BLaER1 treated with 17β-estradiol and CSF1 and Interleukin-3, amounts not matched to agents 10 nM and 100 nM (cell line): ENCODE data around the gene POLE3.
"Not testable (repeated sequence)": the region's sequence is repeated elsewhere in the genome, so short reads cannot be mapped to it uniquely, and the experiment has no call there.

Experiments used
- H3K27ac ChIP-seq, 11 experiments: shearing (Covaris generic); formaldehyde crosslinking; 2 replicates each; pipeline ENCODE4 v1.8.1; 2022
- H3K27me3 ChIP-seq, 11 experiments: shearing (Covaris generic); formaldehyde crosslinking; 2 replicates each; pipeline ENCODE4 v1.8.1; 2022
- H3K36me3 ChIP-seq, 11 experiments: shearing (Covaris generic); formaldehyde crosslinking; 2 replicates each; pipeline ENCODE4 v1.8.1; 2022
- H3K4me1 ChIP-seq, 10 experiments: shearing (Covaris generic); formaldehyde crosslinking; 2 replicates each; pipeline ENCODE4 v1.8.1; 2022
- H3K4me2 ChIP-seq, 11 experiments: shearing (Covaris generic); formaldehyde crosslinking; 2 replicates each; pipeline ENCODE4 v1.8.1; 2022
- H3K4me3 ChIP-seq, 10 experiments: shearing (Covaris generic); formaldehyde crosslinking; 2 replicates each; pipeline ENCODE4 v1.8.1; 2022
- H3K9ac ChIP-seq, 11 experiments: shearing (Covaris generic); formaldehyde crosslinking; 2 replicates each; pipeline ENCODE4 v1.8.1; 2022
- H3K9me3 ChIP-seq, 11 experiments: shearing (Covaris generic); formaldehyde crosslinking; replicated peaks in 1 of 11; 2 replicates each; pipeline ENCODE4 v1.8.1; 2022
- H4K20me1 ChIP-seq, 11 experiments: shearing (Covaris generic); formaldehyde crosslinking; 2 replicates each; pipeline ENCODE4 v1.8.1; 2022
- Cebpa-rat ChIP-seq, 11 experiments: shearing (Covaris generic); IDR thresholded peaks; 2 replicates each; pipeline ENCODE4 v1.8.1; 2022

Gene POLE3

GRCh38 chr9:113386571-113387393, 23.7 kb downstream of the POLE3 start:
- no peak for TF ChIP-seq Cebpa-rat (IDR thresholded peaks at IDR 0.05)
- Histone ChIP-seq H3K9me3 (no peaks in the 10 kb centered on the region), H4K20me1 (no peaks in the 10 kb centered on the region; a peak in 1 of 22 replicates), H3K27ac (peak overlapping the region in 4 of 11 experiments; percentile 26 to 74 (median 49); a peak in 7 of 22 replicates), H3K9ac (peak overlapping the region in 1 of 11 experiments; percentile 41; a peak in 2 of 22 replicates), H3K4me1 (peaks cover 11 to 55% (median 22%) of the 10 kb centered on the region in 10 experiments; a peak in 18 of 20 replicates), H3K4me3 (0 out of 20 replicates have a peak overlapping the region, but pooled peaks of 1 of the 10 experiments have one; percentile 10), H3K4me2 (peak overlapping the region in 6 of 11 experiments; percentile 29 to 74 (median 59); a peak in 11 of 22 replicates), H3K36me3 (peaks cover 44 to 60% (median 51%) of the 10 kb centered on the region in 11 experiments), H3K27me3 (no peaks in the 10 kb centered on the region)

GRCh38 chr9:113381909-113382411, 28.5 kb downstream of the POLE3 start:
- Histone ChIP-seq H3K4me2 (no peak overlapping the region), H3K27me3 (no peaks in the 10 kb centered on the region), H3K9me3 (no peaks in the 10 kb centered on the region), H3K36me3 (peaks cover 1 to 14% (median 3%) of the 10 kb centered on the region in 11 experiments; a peak in 16 of 22 replicates), H3K9ac (no peak overlapping the region), H3K27ac (no peak overlapping the region), H3K4me3 (no peak overlapping the region), H4K20me1 (no peaks in the 10 kb centered on the region), H3K4me1 (peaks cover 5 to 48% (median 17%) of the 10 kb centered on the region in 10 experiments; a peak in 19 of 20 replicates)
- no peak for TF ChIP-seq Cebpa-rat (IDR thresholded peaks at IDR 0.05)

- H3K4me2 ChIP-seq, H4K20me1 ChIP-seq, H3K9me3 ChIP-seq, H3K27ac ChIP-seq, H3K4me3 ChIP-seq, H3K27me3 ChIP-seq, H3K9ac ChIP-seq, H3K36me3 ChIP-seq: not testable (repeated sequence)
- H3K4me1 ChIP-seq, result peaks cover 5 to 43% (median 13%) of the 10 kb centered on the region in 10 experiments; a peak in 19 of 20 replicates
Measured at GRCh38 chr9:113381441-113381840, 29.0 kb downstream of the POLE3 start.

- H3K4me3 ChIP-seq, result no peak overlapping the region
- peak overlapping the region in 1 of 11 experiments; percentile 25; a peak in 1 of 22 replicates for H3K27ac ChIP-seq
- peaks cover 0 to 5% (median 0%) of the 10 kb centered on the region in 11 experiments; a peak in 3 of 22 replicates for H3K36me3 ChIP-seq
- H3K4me1 ChIP-seq, result peaks cover 9 to 42% (median 16%) of the 10 kb centered on the region in 10 experiments
- H4K20me1 ChIP-seq, result no peaks in the 10 kb centered on the region
- no peaks in the 10 kb centered on the region for H3K27me3 ChIP-seq
- no peak overlapping the region for H3K9ac ChIP-seq
- no peaks in the 10 kb centered on the region for H3K9me3 ChIP-seq
- peak overlapping the region in 10 of 11 experiments; percentile 7 to 57 (median 40); a peak in 13 of 22 replicates for H3K4me2 ChIP-seq
- no peak for TF ChIP-seq Cebpa-rat (IDR thresholded peaks at IDR 0.05)
Measured at GRCh38 chr9:113380869-113381378, 29.6 kb downstream of the POLE3 start.

- H3K9ac ChIP-seq, H3K9me3 ChIP-seq, H4K20me1 ChIP-seq, H3K4me3 ChIP-seq, H3K4me2 ChIP-seq, H3K27me3 ChIP-seq, H3K36me3 ChIP-seq, H3K27ac ChIP-seq: not testable (repeated sequence)
- H3K4me1 ChIP-seq, result peaks cover 15 to 41% (median 22%) of the 10 kb centered on the region in 10 experiments
Measured at GRCh38 chr9:113379829-113380210, 30.7 kb downstream of the POLE3 start.

- H3K27me3 ChIP-seq, H3K27ac ChIP-seq, H3K9ac ChIP-seq, H3K4me3 ChIP-seq, H3K4me2 ChIP-seq, H3K9me3 ChIP-seq: not testable (repeated sequence)
- Histone ChIP-seq H4K20me1 (peaks cover 0 to 12% (median 0%) of the 10 kb centered on the region in 11 experiments; a peak in 3 of 22 replicates), H3K36me3 (peaks cover 3 to 13% (median 10%) of the 10 kb centered on the region in 11 experiments), H3K4me1 (peaks cover 15 to 35% (median 19%) of the 10 kb centered on the region in 10 experiments)
Measured at GRCh38 chr9:113379094-113379828, 31.2 kb downstream of the POLE3 start.

GRCh38 chr9:113376634-113377567, 33.6 kb downstream of the POLE3 start, which contains the start of gene HDHD3:
TSS of gene HDHD3 (minus strand) at chr9:113376986. CDS start at chr9:113374354, 2,632 bp downstream.
- Histone ChIP-seq H3K36me3 (peaks cover 22 to 31% (median 28%) of the 10 kb centered on the region in 11 experiments), H3K4me3 (peak within 1 kb of the TSS; percentile 81 to 92 (median 85)), H3K4me1 (peaks cover 15 to 28% (median 19%) of the 10 kb centered on the region in 10 experiments), H4K20me1 (peaks cover 0 to 21% (median 0%) of the 10 kb centered on the region in 11 experiments; a peak in 5 of 22 replicates), H3K9ac (peak within 1 kb of the TSS; percentile 81 to 90 (median 87)), H3K9me3 (no peaks in the 10 kb centered on the region), H3K4me2 (peak within 1 kb of the TSS; percentile 82 to 92 (median 89)), H3K27ac (peak within 1 kb of the TSS; percentile 64 to 83 (median 77)), H3K27me3 (no peaks in the 10 kb centered on the region)
- no peak for TF ChIP-seq Cebpa-rat (IDR thresholded peaks at IDR 0.05)
